K562 (cell line): ENCODE results near the gene ENDOG. TPM values are rescaled to one million over a fixed set of nuclear protein-coding genes. Genes with fewer than 3 reads are reported as not detected.
A peak's percentile ranks its signal among the peaks of the same experiment; 100 is the strongest.

Experiments used
- ATAC-seq: fragments of 200-7000 bp; cut with Tn5 transposase; 3 replicates; pipeline ENCODE4 v1.9.1; 2020; ENCODE audit warnings: moderate library complexity
- BruUV-seq: library from RNA; stranded (reverse); fragments of 400-500 nt; replicated peaks from 2 replicates; lab custom pipeline; 2021; lab: Mats Ljungman, UMichigan
- CTCF ChIA-PET: fragments of 300-600 bp; formaldehyde crosslinking; extraction: SDS; loops from one replicate; lab custom pipeline; 2021; ENCODE audit warnings: low intra/inter-chr PET ratio; lab: Yijun Ruan, JAX
- POLR2A ChIA-PET: fragments of 300-600, 350-650 bp; sonication (Branson Sonifier 250); formaldehyde crosslinking; extraction: SDS; loops from one replicate; lab custom pipeline; 2021; ENCODE audit warnings: antibody characterized with exemption, inconsistent platforms; lab: Yijun Ruan, JAX
- DNase-seq, 4 experiments: peaks; one replicate each; pipeline versions ENCODE4 v3.0.0 to v3.0.0-alpha.2; 2011 to 2018; ENCODE audit warnings: low spot score in 3 of 4, mixed read lengths in 3 of 4; ENCODE audit errors: extremely low read depth in 1 of 4
- FAIRE-seq: peaks from 2 replicates; lab custom pipeline; 2011; peaks lifted over from hg19 to GRCh38; lab: Jason Lieb, UNC
- H2AFZ ChIP-seq: 2 replicates; pipeline ENCODE4 v1.6.0; 2011; ENCODE audit warnings: low read depth, low read length, control low read depth, inconsistent platforms
- H3K27ac ChIP-seq: fragments of 200-600 bp; 3 replicates; pipeline ENCODE4 v1.8.0; 2011; ENCODE audit warnings: low read depth, mild to moderate bottlenecking, control low read depth, inconsistent platforms, low read length, moderate library complexity, mixed read lengths; ENCODE audit errors: extremely low read depth
- H3K27me3 ChIP-seq, 2 experiments: fragments of 300-600 bp in 1 of 2; 2 replicates in 1 of 2; 3 replicates in 1 of 2; pipeline versions ENCODE4 v1.6.0 to v1.8.0; 2011; ENCODE audit warnings: inconsistent platforms in 2 of 2, low read length in 2 of 2, mild to moderate bottlenecking in 1 of 2, mixed read lengths in 1 of 2, moderate library complexity in 1 of 2; ENCODE audit not compliant: control insufficient read depth in 2 of 2, insufficient read depth in 2 of 2
- H3K36me3 ChIP-seq: fragments of 300-600 bp; 3 replicates; pipeline ENCODE4 v1.8.0; 2011; ENCODE audit warnings: mild to moderate bottlenecking, low read length, inconsistent platforms; ENCODE audit not compliant: control insufficient read depth, insufficient read depth
- H3K4me1 ChIP-seq, 2 experiments: fragments of 200-600 bp in 1 of 2; replicated peaks in 1 of 2; 2 replicates in 1 of 2; 3 replicates in 1 of 2; pipeline versions ENCODE4 v1.5.1 to v1.8.0; 2011; ENCODE audit warnings: inconsistent platforms in 2 of 2, low read length in 2 of 2, mild to moderate bottlenecking in 1 of 2, mixed read lengths in 1 of 2, moderate library complexity in 1 of 2; ENCODE audit not compliant: control insufficient read depth in 2 of 2, insufficient read depth in 2 of 2
- H3K4me2 ChIP-seq: 2 replicates; pipeline ENCODE4 v1.6.1; 2011; ENCODE audit warnings: low read length, control low read depth, inconsistent platforms, mixed read lengths; ENCODE audit not compliant: insufficient read depth
- H3K4me3 ChIP-seq: fragments of 200-600 bp; sonication (generic), shearing (Covaris generic); 2 replicates; pipeline ENCODE4 v1.5.1; 2016; ENCODE audit warnings: control low read depth, inconsistent platforms
- H3K79me2 ChIP-seq: fragments of 200-600 bp; 3 replicates; pipeline ENCODE4 v1.8.0; 2011; ENCODE audit warnings: low read length, inconsistent platforms; ENCODE audit not compliant: control insufficient read depth, insufficient read depth
- H3K9ac ChIP-seq, 2 experiments: 2 replicates each; pipeline versions ENCODE4 v1.6.0 to v1.6.1; 2011; ENCODE audit warnings: low read depth in 2 of 2, low read length in 2 of 2, control low read depth in 1 of 2, inconsistent platforms in 1 of 2, mild to moderate bottlenecking in 1 of 2, mixed read lengths in 1 of 2; ENCODE audit not compliant: insufficient read depth in 1 of 2
- H3K9me1 ChIP-seq: one replicate; pipeline ENCODE4 v1.6.0; 2011; ENCODE audit warnings: inconsistent platforms, mild to moderate bottlenecking, low read length, moderate library complexity; ENCODE audit not compliant: control insufficient read depth, insufficient read depth
- H3K9me3 ChIP-seq: replicated peaks from 2 replicates; pipeline ENCODE4 v1.5.1; 2011; ENCODE audit warnings: low read depth, low read length, inconsistent platforms; ENCODE audit not compliant: control insufficient read depth, insufficient read depth
- H4K20me1 ChIP-seq: replicated peaks from 2 replicates; pipeline ENCODE4 v1.6.1; 2011; ENCODE audit warnings: low read length, inconsistent platforms, mixed read lengths; ENCODE audit not compliant: control insufficient read depth, insufficient read depth
- POLR2B ChIP-seq: fragments of 450-650 bp; IDR thresholded peaks from 2 replicates; pipeline ENCODE4 v1.6.1; 2018; ENCODE audit warnings: low read depth; ENCODE audit not compliant: partially characterized antibody
- ZNF263 ChIP-seq: sonication (generic); formaldehyde crosslinking; IDR thresholded peaks from 2 replicates; pipeline ENCODE4 v1.8.0; 2022; ENCODE audit warnings: mild to moderate bottlenecking, missing genetic modification reagents, borderline replicate concordance
- WGBS: fragments of 100-300 bp; shearing (Covaris generic); methylation state at CpG from one replicate; pipeline ENCODE4 v1.1.6; 2016; ENCODE audit warnings: low coverage, mixed read lengths; ENCODE audit not compliant: insufficient coverage; ENCODE audit errors: missing lambda C conversion rate; 5-methylcytosine and 5-hydroxymethylcytosine counted together
- in situ Hi-C: fragments of 300-500 bp; cut with MboI; formaldehyde crosslinking; loops from 4 replicates; pipeline ENCODE4 v1.15.0; 2018; ENCODE audit warnings: inconsistent platforms, mixed read lengths
- intact Hi-C: fragments of 100-400 bp; cut with micrococcal nuclease; formaldehyde crosslinking; loops from 2 replicates; pipeline ENCODE4 v1.14.2; 2022
- polyA plus RNA-seq, 8 experiments: library from polyadenylated mRNA; depleted of rRNA in 4 of 8; stranded (reverse) in 5 of 8; unstranded in 3 of 8; fragments of >200 nt; fragmentation: Nextera tagmentation in 2 of 8; fragmentation: Illumina TruSeq in 1 of 8; extraction: Ambion mirVana in 2 of 8; extraction: Trizol in 1 of 8; gene quantifications; 2 replicates each; pipeline versions ENCODE4 v1.2.1 to v1.2.3, GENCODE V29; 2011 to 2014; ENCODE audit warnings: inconsistent platforms in 1 of 8, missing spikeins in 1 of 8
- total RNA-seq, 7 experiments: library from RNA; depleted of rRNA in 6 of 7; stranded (reverse); fragments of >200 nt in 6 of 7; fragmentation: Illumina TruSeq in 2 of 7; extraction: Trizol in 2 of 7; gene quantifications; 2 replicates each; pipeline versions ENCODE4 v1.2.1 to v1.2.3, GENCODE V29; 2011 to 2021; ENCODE audit warnings: low replicate concordance in 1 of 7
- TF ChIP-seq, protein P1 (sequence below): fragments of 250-450 bp; sonication (Bioruptor Pico); IDR thresholded peaks from 2 replicates; pipeline ENCODE4 v1.4.0; 2020

Gene ENDOG
- total and polyA plus RNA-seq, 9 of the 15 experiments (the other 6 are each of a cell fraction or from before 2014, with no cell fraction given): 1.2 to 91.0 (median 25.5) TPM

DNA sequence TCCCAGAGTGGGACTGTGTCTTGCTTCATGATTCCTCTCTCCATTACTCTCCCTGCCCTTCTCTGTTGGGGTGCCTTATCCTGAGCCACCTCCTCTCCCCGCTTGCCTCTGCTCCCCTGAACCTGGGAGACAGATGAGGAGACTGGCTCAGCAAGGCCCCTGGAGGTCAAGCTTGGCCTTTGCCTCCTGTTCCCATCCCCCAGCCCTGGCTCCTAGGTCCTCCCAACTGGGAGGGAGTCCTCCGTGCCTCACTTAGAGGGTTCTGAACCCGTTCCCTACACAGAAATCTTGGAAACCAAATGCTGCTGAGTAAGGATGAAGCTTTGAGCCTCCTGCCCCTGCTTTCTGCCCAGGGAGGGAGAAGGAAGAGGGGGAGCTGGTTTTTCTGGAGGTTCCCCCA is 9.8 kb upstream of the ENDOG start:
- FAIRE-seq: no peak
- ATAC-seq: no peak
- DNase-seq: no peak
- in situ Hi-C loops (no loop called here), intact Hi-C loops (no loop called here)
- WGBS: 83% methylated on average over 3 of the region's 3 CpGs
- Histone ChIP-seq H3K9me3 (no peaks in the 10 kb centered on the region), H3K4me1 (peaks cover 0 to 3% of the 10 kb centered on the region in 2 experiments; a peak in 3 of 5 replicates), H2AFZ (no peak overlapping the region), H3K27me3 (no peaks in the 10 kb centered on the region), H3K27ac (no peak overlapping the region), H3K4me3 (no peak overlapping the region), H3K9ac (no peak overlapping the region), H3K9me1 (no peaks in the 10 kb centered on the region), H4K20me1 (no peaks in the 10 kb centered on the region), H3K4me2 (no peak overlapping the region), H3K36me3 (peaks cover 51% of the 10 kb centered on the region; the same call in 2 of the 3 replicates), H3K79me2 (no peaks in the 10 kb centered on the region)
- CTCF ChIA-PET: no interaction called here
- POLR2A ChIA-PET: interaction anchor here (0.7 to 2.3 kb wide), 3 partner anchors 10 to 404 kb away, joined by 3 to 21 read pairs (median 12); partner anchors contain the start of gene ENDOG
- no TSS peak for BruUV-seq
- peak; percentile 82 for TF ChIP-seq ZNF263
- peak; percentile 7 for TF ChIP-seq POLR2B
- TF ChIP-seq, protein P1, sequence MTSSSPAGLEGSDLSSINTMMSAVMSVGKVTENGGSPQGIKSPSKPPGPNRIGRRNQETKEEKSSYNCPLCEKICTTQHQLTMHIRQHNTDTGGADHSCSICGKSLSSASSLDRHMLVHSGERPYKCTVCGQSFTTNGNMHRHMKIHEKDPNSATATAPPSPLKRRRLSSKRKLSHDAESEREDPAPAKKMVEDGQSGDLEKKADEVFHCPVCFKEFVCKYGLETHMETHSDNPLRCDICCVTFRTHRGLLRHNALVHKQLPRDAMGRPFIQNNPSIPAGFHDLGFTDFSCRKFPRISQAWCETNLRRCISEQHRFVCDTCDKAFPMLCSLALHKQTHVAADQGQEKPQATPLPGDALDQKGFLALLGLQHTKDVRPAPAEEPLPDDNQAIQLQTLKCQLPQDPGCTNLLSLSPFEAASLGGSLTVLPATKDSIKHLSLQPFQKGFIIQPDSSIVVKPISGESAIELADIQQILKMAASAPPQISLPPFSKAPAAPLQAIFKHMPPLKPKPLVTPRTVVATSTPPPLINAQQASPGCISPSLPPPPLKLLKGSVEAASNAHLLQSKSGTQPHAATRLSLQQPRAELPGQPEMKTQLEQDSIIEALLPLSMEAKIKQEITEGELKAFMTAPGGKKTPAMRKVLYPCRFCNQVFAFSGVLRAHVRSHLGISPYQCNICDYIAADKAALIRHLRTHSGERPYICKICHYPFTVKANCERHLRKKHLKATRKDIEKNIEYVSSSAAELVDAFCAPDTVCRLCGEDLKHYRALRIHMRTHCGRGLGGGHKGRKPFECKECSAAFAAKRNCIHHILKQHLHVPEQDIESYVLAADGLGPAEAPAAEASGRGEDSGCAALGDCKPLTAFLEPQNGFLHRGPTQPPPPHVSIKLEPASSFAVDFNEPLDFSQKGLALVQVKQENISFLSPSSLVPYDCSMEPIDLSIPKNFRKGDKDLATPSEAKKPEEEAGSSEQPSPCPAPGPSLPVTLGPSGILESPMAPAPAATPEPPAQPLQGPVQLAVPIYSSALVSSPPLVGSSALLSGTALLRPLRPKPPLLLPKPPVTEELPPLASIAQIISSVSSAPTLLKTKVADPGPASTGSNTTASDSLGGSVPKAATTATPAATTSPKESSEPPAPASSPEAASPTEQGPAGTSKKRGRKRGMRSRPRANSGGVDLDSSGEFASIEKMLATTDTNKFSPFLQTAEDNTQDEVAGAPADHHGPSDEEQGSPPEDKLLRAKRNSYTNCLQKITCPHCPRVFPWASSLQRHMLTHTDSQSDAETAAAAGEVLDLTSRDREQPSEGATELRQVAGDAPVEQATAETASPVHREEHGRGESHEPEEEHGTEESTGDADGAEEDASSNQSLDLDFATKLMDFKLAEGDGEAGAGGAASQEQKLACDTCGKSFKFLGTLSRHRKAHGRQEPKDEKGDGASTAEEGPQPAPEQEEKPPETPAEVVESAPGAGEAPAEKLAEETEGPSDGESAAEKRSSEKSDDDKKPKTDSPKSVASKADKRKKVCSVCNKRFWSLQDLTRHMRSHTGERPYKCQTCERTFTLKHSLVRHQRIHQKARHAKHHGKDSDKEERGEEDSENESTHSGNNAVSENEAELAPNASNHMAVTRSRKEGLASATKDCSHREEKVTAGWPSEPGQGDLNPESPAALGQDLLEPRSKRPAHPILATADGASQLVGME (CRISPR knock-in tag): no peak
